ENCODE results near the gene FGFR3. TPM values are rescaled to one million over a fixed set of nuclear protein-coding genes. Genes with fewer than 3 reads are reported as not detected.

The FGFR3 gene
- total and polyA plus RNA-seq, 9 of the 15 experiments (the other 6 are each of a cell fraction or from before 2014, with no cell fraction given) = 1.2 to 60.4 (median 12.7) TPM

DNA sequence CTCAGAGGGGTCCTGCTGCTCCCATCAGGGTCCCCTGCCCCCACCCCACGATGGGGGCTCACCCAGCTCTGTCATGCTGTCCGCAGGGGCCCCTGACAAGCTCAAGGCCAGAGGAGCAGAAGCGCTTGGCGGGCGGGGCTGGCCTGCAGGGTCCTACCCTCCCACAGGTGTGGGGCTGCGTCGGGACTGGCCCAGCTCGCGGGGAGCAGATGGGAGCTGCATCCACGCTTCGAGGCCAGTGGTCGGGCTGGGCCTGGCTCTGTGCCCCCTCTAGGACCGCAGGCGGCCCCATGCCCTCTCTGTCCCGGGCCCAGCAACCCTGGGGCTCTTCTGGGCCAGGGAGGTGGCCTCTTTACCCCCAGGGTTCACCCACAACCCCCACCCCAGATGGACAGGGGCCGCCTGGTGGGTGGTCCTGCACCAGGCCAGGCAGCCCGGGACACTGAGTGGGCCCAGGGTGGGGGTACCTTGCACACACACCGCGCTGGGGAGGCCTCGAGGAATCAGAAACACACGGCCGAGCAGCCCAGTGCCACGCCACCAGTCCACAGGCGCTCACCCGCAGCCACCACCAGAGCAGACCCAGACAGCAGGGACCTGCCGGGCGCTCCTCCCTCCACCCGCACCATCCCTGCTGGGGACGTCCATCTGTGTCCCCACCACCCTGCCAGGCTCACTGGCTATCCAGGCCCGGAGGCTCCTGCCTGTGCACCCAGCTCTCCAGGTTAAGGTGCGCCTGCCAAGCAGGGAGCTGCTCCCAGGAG, 41.8 kb upstream of the FGFR3 start:
- Histone ChIP-seq H3K9me1 (ENCODE audit: control insufficient read depth, insufficient read depth, low read length) (peaks cover 5% of the 10 kb centered on the region), H3K4me1 (replicated peaks in 1 of 2; ENCODE audit: control insufficient read depth in 2 of 2, insufficient read depth in 2 of 2, low read length in 2 of 2) (peaks cover 23 to 94% of the 10 kb centered on the region in 2 experiments), H3K4me2 (ENCODE audit: insufficient read depth, low read length) (no peak overlapping the region), H3K27me3 (ENCODE audit: control insufficient read depth in 2 of 2, insufficient read depth in 2 of 2, low read length in 2 of 2) (no peaks in the 10 kb centered on the region), H3K27ac (ENCODE audit: extremely low read depth, low read depth, low read length) (no peak overlapping the region), H3K9me3 (replicated peaks; ENCODE audit: control insufficient read depth, insufficient read depth, low read depth, low read length) (no peaks in the 10 kb centered on the region), H3K9ac (ENCODE audit: insufficient read depth in 1 of 2, low read depth in 2 of 2, low read length in 2 of 2) (peak overlapping the region in 1 of 2 experiments; percentile 78; a peak in 2 of 4 replicates), H4K20me1 (replicated peaks; ENCODE audit: control insufficient read depth, insufficient read depth, low read length) (no peaks in the 10 kb centered on the region), H3K79me2 (ENCODE audit: control insufficient read depth, insufficient read depth, low read length) (no peaks in the 10 kb centered on the region), H3K36me3 (ENCODE audit: control insufficient read depth, insufficient read depth, low read length) (no peaks in the 10 kb centered on the region), H2AFZ (ENCODE audit: low read depth, low read length) (no peak overlapping the region; the same call in 1 of the 2 replicates), H3K4me3 (no peak overlapping the region)
- no TSS peak for BruUV-seq (replicated peaks)
- ATAC-seq (no peak), FAIRE-seq (no peak), DNase-seq (ENCODE audit: extremely low read depth in 1 of 4, low spot score in 3 of 4) (no peak)
- ChIA-PET CTCF (ENCODE audit: low intra/inter-chr PET ratio) (no interaction called here), POLR2A (interaction anchor here (0.9 to 2.0 kb wide), 3 partner anchors 23 to 57 kb away, joined by 3 to 5 read pairs (median 3); no protein-coding TSS in a partner anchor)
- TF ChIP-seq, protein P1, sequence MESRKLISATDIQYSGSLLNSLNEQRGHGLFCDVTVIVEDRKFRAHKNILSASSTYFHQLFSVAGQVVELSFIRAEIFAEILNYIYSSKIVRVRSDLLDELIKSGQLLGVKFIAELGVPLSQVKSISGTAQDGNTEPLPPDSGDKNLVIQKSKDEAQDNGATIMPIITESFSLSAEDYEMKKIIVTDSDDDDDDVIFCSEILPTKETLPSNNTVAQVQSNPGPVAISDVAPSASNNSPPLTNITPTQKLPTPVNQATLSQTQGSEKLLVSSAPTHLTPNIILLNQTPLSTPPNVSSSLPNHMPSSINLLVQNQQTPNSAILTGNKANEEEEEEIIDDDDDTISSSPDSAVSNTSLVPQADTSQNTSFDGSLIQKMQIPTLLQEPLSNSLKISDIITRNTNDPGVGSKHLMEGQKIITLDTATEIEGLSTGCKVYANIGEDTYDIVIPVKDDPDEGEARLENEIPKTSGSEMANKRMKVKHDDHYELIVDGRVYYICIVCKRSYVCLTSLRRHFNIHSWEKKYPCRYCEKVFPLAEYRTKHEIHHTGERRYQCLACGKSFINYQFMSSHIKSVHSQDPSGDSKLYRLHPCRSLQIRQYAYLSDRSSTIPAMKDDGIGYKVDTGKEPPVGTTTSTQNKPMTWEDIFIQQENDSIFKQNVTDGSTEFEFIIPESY (CRISPR knock-in tag; IDR thresholded peaks at IDR 0.05) = peak; percentile 47; the same call in 1 of the 2 replicates
- TF ChIP-seq KDM2B (CRISPR knock-in tag; IDR thresholded peaks at IDR 0.05) (no peak), POLR3A (IDR thresholded peaks at IDR 0.05; ENCODE audit: borderline replicate concordance, extremely low read depth, insufficient read depth, insufficient read length) (no peak)
- intact Hi-C loops (cut with micrococcal nuclease) (no loop called here), in situ Hi-C loops (cut with MboI) (no loop called here)
- WGBS (ENCODE audit: insufficient coverage, low coverage, missing lambda C conversion rate) = 63% methylated on average over 18 of the region's 31 CpGs
